ENCODE data around the gene FAM200A.
"Not testable (repeated sequence)": the region's sequence is repeated elsewhere in the genome, so short reads cannot be mapped to it uniquely, and the experiment has no call there.

DNA sequence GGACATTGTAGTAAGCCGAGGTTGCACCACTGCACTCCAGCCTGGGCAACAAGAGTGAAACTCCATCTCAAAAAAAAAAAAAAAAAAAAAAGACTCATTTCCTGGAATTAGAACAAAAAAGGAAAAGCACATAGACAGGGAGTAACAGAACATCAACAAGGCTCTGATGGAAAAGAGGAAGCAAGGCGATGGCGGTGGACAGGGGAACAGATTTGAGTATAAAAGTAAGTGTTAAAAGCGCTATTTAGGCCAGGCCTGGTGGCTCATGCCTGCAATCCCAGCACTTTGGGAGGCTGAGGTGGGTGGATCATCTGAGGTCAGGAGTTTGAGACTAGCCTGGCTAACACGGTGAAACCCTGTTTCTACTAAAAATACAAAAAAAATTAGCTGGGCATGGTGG, 6.6 kb downstream of the FAM200A start:
- TF ChIP-seq, protein P1, sequence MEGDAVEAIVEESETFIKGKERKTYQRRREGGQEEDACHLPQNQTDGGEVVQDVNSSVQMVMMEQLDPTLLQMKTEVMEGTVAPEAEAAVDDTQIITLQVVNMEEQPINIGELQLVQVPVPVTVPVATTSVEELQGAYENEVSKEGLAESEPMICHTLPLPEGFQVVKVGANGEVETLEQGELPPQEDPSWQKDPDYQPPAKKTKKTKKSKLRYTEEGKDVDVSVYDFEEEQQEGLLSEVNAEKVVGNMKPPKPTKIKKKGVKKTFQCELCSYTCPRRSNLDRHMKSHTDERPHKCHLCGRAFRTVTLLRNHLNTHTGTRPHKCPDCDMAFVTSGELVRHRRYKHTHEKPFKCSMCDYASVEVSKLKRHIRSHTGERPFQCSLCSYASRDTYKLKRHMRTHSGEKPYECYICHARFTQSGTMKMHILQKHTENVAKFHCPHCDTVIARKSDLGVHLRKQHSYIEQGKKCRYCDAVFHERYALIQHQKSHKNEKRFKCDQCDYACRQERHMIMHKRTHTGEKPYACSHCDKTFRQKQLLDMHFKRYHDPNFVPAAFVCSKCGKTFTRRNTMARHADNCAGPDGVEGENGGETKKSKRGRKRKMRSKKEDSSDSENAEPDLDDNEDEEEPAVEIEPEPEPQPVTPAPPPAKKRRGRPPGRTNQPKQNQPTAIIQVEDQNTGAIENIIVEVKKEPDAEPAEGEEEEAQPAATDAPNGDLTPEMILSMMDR (IDR thresholded peaks at IDR 0.05 in 8 of 11, conservative IDR thresholded peaks at IDR 0.05 in 3 of 11): not testable (repeated sequence)
- not testable (repeated sequence) for TF ChIP-seq POLR2A (IDR thresholded peaks at IDR 0.05)
